Progenitor cell of endocrine pancreas (in vitro differentiated cells): ENCODE results near the gene MFSD2A. TPM values are rescaled to one million over a fixed set of nuclear protein-coding genes. Genes with fewer than 3 reads are reported as not detected.

Experiments
- DNase-seq: peaks from one replicate; pipeline ENCODE4 v3.0.0; 2021; ENCODE audit warnings: low spot score; ENCODE audit not compliant: unreplicated experiment
- H3K27ac Mint-ChIP-seq: 2 replicates; pipeline ENCODE4 v1.8.0; 2021; ENCODE audit warnings: mild to moderate bottlenecking, moderate library complexity, mixed read lengths
- H3K27me3 Mint-ChIP-seq: 2 replicates; pipeline ENCODE4 v1.8.0; 2021; ENCODE audit warnings: mixed read lengths
- H3K36me3 Mint-ChIP-seq: 2 replicates; pipeline ENCODE4 v1.8.0; 2022; ENCODE audit warnings: mixed read lengths; ENCODE audit not compliant: insufficient read depth
- H3K4me1 Mint-ChIP-seq: 2 replicates; pipeline ENCODE4 v1.8.0; 2021; ENCODE audit warnings: low read depth, mixed read lengths
- H3K4me3 Mint-ChIP-seq: 2 replicates; pipeline ENCODE4 v1.8.0; 2021; ENCODE audit warnings: low read depth, mild to moderate bottlenecking, moderate library complexity, mixed read lengths
- H3K9me3 Mint-ChIP-seq: 2 replicates; pipeline ENCODE4 v1.8.0; 2021; ENCODE audit warnings: low read depth, mixed read lengths
- CTCF ChIP-seq: fragments of 200-600 bp; sonication (generic); IDR thresholded peaks from one replicate; pipeline ENCODE4 v1.5.0; 2021; ENCODE audit warnings: antibody characterized with exemption, mild to moderate bottlenecking; ENCODE audit not compliant: unreplicated experiment
- total RNA-seq: library from RNA; stranded (reverse); gene quantifications from 2 replicates; pipeline ENCODE4 v1.2.1, GENCODE V29; 2021

Gene MFSD2A
- total RNA-seq, 1 donor from 2014 or later: 1.8 TPM

- no peak for DNase-seq
- H3K27ac Mint-ChIP-seq: peak overlapping the region; percentile 64
- no peaks in the 10 kb centered on the region for H3K36me3 Mint-ChIP-seq
- TF ChIP-seq CTCF: no peak
- no peak overlapping the region for H3K4me3 Mint-ChIP-seq
- no peaks in the 10 kb centered on the region for H3K27me3 Mint-ChIP-seq
- H3K9me3 Mint-ChIP-seq: no peaks in the 10 kb centered on the region
- peaks cover 15% of the 10 kb centered on the region for H3K4me1 Mint-ChIP-seq
Observed at GRCh38 chr1:39988618-39989343, 33.8 kb downstream of the MFSD2A start.

- Mint-ChIP-seq H3K4me1 (peaks cover 13% of the 10 kb centered on the region), H3K27me3 (no peaks in the 10 kb centered on the region), H3K27ac (no peak overlapping the region), H3K36me3 (no peaks in the 10 kb centered on the region), H3K9me3 (no peaks in the 10 kb centered on the region), H3K4me3 (no peak overlapping the region)
- TF ChIP-seq CTCF: no peak
- DNase-seq: no peak
Observed at GRCh38 chr1:39990428-39990827, 35.5 kb downstream of the MFSD2A start.

GRCh38 chr1:39992234-39992633 is 37.3 kb downstream of the MFSD2A start:
- no peak for DNase-seq
- no peaks in the 10 kb centered on the region for H3K9me3 Mint-ChIP-seq
- no peak overlapping the region for H3K4me3 Mint-ChIP-seq
- peaks cover 13% of the 10 kb centered on the region for H3K4me1 Mint-ChIP-seq
- H3K27ac Mint-ChIP-seq: no peak overlapping the region
- no peak for TF ChIP-seq CTCF
- no peaks in the 10 kb centered on the region for H3K27me3 Mint-ChIP-seq
- H3K36me3 Mint-ChIP-seq: no peaks in the 10 kb centered on the region

- Mint-ChIP-seq H3K27me3 (no peaks in the 10 kb centered on the region), H3K27ac (no peak overlapping the region), H3K9me3 (no peaks in the 10 kb centered on the region), H3K36me3 (no peaks in the 10 kb centered on the region), H3K4me3 (no peak overlapping the region), H3K4me1 (peaks cover 11% of the 10 kb centered on the region)
- no peak for DNase-seq
- TF ChIP-seq CTCF: no peak
Observed at GRCh38 chr1:39992888-39993287, 37.9 kb downstream of the MFSD2A start.

- Mint-ChIP-seq H3K4me3 (no peak overlapping the region), H3K36me3 (no peaks in the 10 kb centered on the region), H3K27ac (no peak overlapping the region)
Observed at GRCh38 chr1:39995973-39996393, 41.0 kb downstream of the MFSD2A start.

More at GRCh38 chr1:39995973-39996393, 41.0 kb downstream of the MFSD2A start:
- DNase-seq: no peak
- no peak for TF ChIP-seq CTCF
- Mint-ChIP-seq H3K27me3 (no peaks in the 10 kb centered on the region), H3K4me1 (no peaks in the 10 kb centered on the region), H3K9me3 (no peaks in the 10 kb centered on the region)
